GM19372 (cell line): ENCODE results near the gene TNIK.

Experiments used
- ATAC-seq: cut with Tn5 transposase; IDR thresholded peaks from one replicate; pipeline ENCODE4 v1.9.1; 2021; ENCODE audit warnings: mild to moderate bottlenecking, low read depth, moderate library complexity; ENCODE audit not compliant: unreplicated experiment

The TNIK gene

GRCh38 chr3:171077261-171077660 lies 382.9 kb downstream of the TNIK start:
- no peak for ATAC-seq

- ATAC-seq: no peak
Measured at GRCh38 chr3:171072432-171072831, 387.8 kb downstream of the TNIK start.

- no peak for ATAC-seq
Measured at GRCh38 chr3:171068658-171069057, 391.5 kb downstream of the TNIK start.

GRCh38 chr3:171066206-171066605 lies 394.0 kb downstream of the TNIK start:
- ATAC-seq: no peak

- ATAC-seq: no peak
Measured at GRCh38 chr3:171065732-171066131, 394.5 kb downstream of the TNIK start.

- no peak for ATAC-seq
Measured at GRCh38 chr3:171064461-171064860, 395.7 kb downstream of the TNIK start.

GRCh38 chr3:171061749-171062148 lies 398.5 kb downstream of the TNIK start:
- ATAC-seq: no peak

- no peak for ATAC-seq
Measured at GRCh38 chr3:171059978-171060377, 400.2 kb downstream of the TNIK start.

- no peak for ATAC-seq
Measured at GRCh38 chr3:171058873-171059603, 401.2 kb downstream of the TNIK start.

GRCh38 chr3:171058058-171058457 lies 402.1 kb downstream of the TNIK start:
- no peak for ATAC-seq

GRCh38 chr3:171057072-171057471 lies 403.1 kb downstream of the TNIK start:
- ATAC-seq: no peak

GRCh38 chr3:171056528-171056927 lies 403.7 kb downstream of the TNIK start:
- ATAC-seq: no peak

- ATAC-seq: no peak
Measured at GRCh38 chr3:171055336-171056178, 404.6 kb downstream of the TNIK start.

GRCh38 chr3:171054921-171055320 lies 405.3 kb downstream of the TNIK start:
- ATAC-seq: no peak

GRCh38 chr3:171054231-171054630 lies 406.0 kb downstream of the TNIK start:
- no peak for ATAC-seq

GRCh38 chr3:171049861-171050444 lies 410.3 kb downstream of the TNIK start:
- peak; percentile 89 for ATAC-seq

- ATAC-seq: no peak
Measured at GRCh38 chr3:171046760-171047159, 413.4 kb downstream of the TNIK start.

GRCh38 chr3:171044835-171045793 lies 415.1 kb downstream of the TNIK start:
- ATAC-seq: no peak

GRCh38 chr3:171044384-171044783 lies 415.8 kb downstream of the TNIK start:
- no peak for ATAC-seq

GRCh38 chr3:171039674-171040073 lies 420.5 kb downstream of the TNIK start:
- ATAC-seq: no peak
